ENCODE data around the gene ELL2.
"Not testable (repeated sequence)": the region's sequence is repeated elsewhere in the genome, so short reads cannot be mapped to it uniquely, and the experiment has no call there.

- not testable (repeated sequence) for TF ChIP-seq ATF1 (CRISPR knock-in tag; IDR thresholded peaks at IDR 0.05); SP1 (CRISPR knock-in tag; conservative IDR thresholded peaks at IDR 0.05)
These were observed 124.7 kb downstream of the ELL2 start for GRCh38 chr5:95836971-95837370.
